SH-SY5Y (cell line): ENCODE measurements around the gene RBM27.

Source experiments
- GATA2 ChIP-seq: IDR thresholded peaks from 2 replicates; pipeline ENCODE4 v1.6.1; 2011; ENCODE audit warnings: mild to moderate bottlenecking, low read depth, low read length
- GATA3 ChIP-seq: IDR thresholded peaks from 2 replicates; pipeline ENCODE4 v1.6.1; 2011; ENCODE audit warnings: low read depth, mild to moderate bottlenecking, low read length, moderate library complexity

The RBM27 gene, protein sequence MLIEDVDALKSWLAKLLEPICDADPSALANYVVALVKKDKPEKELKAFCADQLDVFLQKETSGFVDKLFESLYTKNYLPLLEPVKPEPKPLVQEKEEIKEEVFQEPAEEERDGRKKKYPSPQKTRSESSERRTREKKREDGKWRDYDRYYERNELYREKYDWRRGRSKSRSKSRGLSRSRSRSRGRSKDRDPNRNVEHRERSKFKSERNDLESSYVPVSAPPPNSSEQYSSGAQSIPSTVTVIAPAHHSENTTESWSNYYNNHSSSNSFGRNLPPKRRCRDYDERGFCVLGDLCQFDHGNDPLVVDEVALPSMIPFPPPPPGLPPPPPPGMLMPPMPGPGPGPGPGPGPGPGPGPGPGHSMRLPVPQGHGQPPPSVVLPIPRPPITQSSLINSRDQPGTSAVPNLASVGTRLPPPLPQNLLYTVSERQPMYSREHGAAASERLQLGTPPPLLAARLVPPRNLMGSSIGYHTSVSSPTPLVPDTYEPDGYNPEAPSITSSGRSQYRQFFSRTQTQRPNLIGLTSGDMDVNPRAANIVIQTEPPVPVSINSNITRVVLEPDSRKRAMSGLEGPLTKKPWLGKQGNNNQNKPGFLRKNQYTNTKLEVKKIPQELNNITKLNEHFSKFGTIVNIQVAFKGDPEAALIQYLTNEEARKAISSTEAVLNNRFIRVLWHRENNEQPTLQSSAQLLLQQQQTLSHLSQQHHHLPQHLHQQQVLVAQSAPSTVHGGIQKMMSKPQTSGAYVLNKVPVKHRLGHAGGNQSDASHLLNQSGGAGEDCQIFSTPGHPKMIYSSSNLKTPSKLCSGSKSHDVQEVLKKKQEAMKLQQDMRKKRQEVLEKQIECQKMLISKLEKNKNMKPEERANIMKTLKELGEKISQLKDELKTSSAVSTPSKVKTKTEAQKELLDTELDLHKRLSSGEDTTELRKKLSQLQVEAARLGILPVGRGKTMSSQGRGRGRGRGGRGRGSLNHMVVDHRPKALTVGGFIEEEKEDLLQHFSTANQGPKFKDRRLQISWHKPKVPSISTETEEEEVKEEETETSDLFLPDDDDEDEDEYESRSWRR

DNA sequence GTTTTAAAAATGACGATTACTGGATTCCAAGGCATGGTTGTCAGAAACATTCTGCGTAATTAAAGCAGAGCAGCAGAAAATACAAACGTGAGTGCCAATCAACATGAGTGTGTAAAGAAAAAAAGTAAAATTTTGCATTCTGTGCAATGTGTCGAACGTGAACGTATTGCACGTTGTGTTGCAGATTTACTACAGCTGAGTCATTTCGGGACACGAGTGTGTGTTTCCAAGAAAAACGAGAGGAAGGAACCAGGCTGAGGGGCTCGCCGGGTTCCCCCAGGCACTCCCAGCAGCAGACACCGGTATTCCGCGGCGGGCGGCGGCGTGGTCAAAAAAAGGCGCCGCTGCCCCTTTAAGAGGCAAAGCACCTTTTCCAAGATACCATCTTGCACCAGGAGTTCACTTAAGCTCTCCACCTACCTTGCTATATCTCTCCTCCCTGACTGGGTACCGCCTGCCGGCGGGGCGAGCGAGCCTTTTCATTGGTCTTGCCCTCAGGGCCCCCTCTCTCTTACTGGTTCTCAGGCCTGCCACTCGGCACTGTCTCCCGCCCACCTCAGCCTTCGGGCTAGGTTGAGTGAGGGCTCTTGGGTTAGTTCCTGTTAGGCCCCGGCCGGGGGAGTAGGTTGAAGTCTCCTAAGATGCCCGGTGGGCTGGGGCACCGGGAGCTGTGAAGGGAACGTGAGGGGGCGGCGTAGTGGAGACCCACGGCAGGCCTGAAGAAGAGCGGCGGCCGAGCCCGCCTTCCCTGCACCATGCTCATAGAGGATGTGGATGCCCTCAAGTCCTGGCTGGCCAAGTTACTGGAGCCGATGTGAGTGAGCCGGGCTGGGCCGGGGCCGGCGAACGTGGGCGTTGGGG is at the start of gene RBM27:
RBM27 (plus strand) TSS at position 595 of the 861 bp plus-strand sequence; CDS start at position 756, 161 bp downstream.
- TF ChIP-seq GATA2 (peak; percentile 99), GATA3 (peak; percentile 87)

DNA sequence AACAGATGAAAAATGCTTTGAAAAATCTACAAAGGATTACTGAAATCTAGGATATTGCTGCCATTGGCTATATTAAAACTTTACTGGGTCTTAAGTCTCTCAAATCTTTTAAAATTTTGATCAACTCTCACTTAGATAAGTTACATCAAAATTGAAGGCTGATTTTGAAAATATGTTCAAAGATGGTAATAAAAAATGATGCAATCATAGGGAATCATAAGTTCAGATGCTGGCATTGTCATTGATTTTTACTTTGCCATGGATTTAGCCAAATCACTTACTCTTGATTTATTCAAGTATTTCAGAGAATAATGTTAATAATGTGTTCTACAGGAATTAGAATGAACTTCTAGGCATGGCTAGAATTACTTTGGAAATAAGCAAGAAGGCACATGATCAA is 45.1 kb upstream of the RBM27 start:
- TF ChIP-seq GATA3 (no peak), GATA2 (no peak)

DNA sequence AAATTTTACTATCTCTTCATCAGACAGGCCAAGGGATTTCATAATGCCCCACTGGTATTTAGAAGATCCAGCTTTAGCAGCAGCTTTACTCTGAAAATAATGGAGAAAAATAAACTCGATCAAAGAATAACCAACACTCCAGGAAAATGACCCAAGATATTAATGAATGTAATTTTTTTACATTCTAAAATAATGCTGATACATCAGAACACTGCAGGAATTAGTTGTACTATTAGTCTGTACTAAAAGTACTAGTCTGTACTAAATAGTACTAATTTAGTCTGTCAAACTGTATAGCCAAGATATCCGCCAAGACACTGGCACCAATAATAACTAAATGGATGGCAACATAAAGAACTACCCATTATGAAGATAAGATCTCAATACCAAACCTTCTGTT is 39.0 kb upstream of the RBM27 start:
- TF ChIP-seq GATA2 (no peak), GATA3 (no peak)

DNA sequence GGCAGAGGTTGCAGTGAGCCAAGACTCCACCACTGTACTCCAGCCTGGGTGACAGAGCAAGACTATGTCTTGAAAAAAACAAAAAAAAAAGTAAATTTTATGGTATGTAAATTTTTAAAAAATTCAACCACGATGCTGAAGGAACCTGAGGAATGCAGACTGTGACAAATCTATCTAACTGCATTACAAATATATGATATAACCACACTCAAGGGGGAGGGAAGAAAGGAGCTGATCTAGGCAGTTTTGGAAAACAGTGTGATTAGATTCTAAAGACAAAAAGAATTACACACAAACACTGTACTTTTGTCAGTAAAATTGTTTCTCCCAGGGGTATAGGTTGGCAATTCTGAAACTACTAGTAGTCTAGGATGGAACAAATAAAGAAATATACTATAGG is 37.9 kb upstream of the RBM27 start:
- TF ChIP-seq GATA2 (no peak), GATA3 (no peak)

DNA sequence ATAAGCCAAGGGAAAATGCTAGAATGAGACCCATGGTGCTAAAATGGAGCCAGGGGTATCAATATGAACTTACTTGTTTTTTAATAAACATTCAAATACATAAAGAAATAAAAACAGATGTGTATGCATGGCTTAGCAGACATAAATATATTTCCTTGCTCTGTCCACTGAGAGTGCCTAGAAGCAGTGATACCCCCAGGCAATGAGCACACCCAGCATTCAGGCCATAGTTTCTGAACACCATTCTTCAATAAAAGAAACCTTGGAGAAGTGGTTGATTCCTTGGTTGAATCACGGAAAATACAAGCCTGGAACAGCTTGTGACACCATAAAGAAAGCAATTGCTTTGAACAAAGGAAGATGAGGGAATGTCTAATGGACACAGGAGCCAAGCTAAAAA is 37.5 kb upstream of the RBM27 start:
- TF ChIP-seq GATA3 (no peak), GATA2 (no peak)

DNA sequence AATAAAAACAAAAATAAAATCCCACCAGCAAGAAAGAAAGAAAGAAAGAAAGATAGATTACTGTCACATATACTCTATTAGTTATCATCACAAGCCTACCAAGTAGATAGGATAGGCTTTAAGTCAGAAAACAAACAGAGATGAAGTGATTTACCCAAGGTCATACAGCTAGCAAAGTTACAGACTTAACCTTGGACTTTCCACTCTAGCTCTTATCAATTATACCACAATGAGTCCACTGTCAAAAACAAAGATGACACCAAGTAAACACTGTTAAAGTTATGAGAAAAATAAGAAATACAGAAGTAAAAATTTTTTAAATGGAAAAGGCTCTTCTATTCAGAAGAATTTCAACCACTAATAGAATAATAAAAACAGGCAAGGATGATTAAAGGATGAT is 34.3 kb upstream of the RBM27 start:
- no peak for TF ChIP-seq GATA3
- TF ChIP-seq GATA2, result no peak

DNA sequence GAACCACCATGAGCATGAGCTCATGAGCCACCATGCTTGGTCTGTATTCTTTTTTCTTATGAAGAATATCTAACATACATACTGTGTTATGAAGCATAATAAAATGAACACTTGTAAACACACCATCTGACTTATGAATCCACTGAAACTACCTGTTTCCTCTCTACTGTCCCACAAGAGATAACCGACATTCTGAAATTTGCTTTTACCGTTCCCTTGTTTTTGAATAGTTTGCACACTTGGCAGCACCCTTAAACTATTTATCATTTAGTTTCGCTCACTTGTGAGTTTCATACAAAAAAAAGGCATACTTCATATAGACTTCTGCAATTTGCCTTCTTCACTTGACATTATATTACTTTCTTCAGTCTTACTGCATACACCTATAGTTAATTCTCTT is 29.8 kb upstream of the RBM27 start:
- TF ChIP-seq GATA2 (no peak), GATA3 (no peak)

DNA sequence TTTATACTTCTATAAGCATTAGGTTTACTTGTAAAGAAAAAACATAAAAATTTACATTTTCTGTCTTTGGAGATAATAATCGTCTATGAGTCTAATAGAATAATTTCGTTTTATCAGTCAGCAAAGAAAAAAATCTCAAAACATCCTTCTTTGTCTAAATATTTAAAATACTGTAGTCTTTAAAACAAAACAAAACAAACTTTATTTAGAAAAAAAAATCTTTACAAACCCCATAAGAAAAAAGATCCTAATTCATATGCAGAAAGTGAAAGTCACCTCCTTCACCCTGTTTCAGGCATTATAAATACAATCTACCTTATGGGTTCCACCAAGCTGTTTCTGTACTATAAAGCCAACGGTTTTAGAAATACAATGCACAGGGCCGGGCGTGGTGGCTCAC is 26.6 kb upstream of the RBM27 start:
- TF ChIP-seq GATA2 (no peak), GATA3 (no peak)

DNA sequence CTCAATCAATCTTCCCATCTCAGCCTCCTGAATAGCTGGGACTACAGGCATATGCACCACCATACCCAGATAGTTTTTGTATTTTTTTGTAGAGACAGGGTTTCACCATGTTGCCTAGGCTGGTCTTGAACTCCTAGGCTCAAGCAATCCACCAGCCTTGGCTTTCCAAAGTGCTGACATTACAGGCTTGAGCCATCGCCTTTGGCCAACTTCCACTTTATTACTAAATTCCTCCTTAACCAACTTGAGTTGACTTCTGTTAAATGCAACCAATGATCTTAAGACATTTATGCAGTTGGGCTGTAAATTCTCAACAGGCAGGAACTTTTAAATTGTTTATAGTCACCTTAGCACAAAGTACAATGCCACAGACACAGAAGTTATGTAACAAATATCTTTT is 23.7 kb upstream of the RBM27 start:
- TF ChIP-seq GATA3, result no peak
- TF ChIP-seq GATA2, result no peak

DNA sequence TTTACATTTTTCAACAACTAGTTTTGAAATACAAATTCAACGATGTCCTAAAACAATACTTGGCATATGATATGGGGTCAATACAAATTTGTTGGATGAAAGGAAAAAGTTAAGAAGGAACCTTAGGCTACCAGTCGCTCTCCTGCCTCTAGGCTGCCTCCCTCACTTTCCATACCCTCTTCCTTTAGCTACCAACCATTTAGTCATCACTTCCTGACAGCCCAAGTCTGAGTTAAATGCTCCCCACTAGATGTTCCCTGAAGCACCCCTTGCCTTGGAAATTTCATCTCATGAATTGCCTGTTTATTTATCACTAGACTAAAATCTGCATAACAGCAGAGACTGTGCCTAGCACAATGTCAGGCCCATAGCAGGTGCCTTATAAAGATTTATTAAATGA is 18.2 kb upstream of the RBM27 start:
- no peak for TF ChIP-seq GATA3
- TF ChIP-seq GATA2, result no peak

DNA sequence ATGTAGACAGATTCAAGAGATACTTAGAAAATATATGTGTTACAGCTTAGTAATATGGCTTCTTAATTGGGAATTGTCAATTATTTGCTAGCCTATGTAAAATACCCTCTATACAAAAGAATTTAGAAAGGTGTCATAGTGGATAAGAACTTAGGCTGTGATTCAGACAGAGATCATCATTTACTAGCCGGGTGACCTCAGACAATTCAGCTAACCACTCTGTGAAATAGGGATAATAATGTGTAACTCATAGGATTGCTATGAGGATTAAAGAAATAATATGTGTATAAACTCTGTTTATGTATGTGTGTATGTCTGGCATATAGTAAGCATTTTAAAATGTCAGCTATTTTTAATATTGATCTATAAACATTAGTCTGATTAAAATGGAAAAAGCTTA is 15.0 kb upstream of the RBM27 start:
- TF ChIP-seq GATA2 (no peak), GATA3 (no peak)

DNA sequence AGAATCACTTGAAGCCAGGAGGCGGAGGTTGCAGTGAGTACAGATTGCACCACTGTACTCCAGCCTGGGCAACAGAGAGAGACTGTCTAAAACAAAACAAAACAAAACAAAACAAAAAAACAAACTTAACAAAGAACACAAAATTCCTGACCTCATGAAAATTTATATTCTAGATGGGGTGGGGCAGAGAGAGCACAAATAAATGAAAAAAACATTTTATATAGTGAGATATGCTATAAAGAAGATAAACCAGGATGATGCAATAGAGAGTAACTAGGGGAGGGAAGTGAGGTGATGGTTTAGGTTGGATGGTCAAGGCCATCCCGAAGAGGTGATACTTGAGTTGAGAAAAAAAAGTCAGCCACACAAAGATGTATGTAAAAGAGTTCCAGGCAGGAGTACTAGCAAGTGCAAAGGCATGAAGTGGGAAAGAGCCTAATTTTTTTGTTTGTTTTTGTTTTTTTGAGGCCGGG is 10.8 kb upstream of the RBM27 start:
- no peak for TF ChIP-seq GATA2
- no peak for TF ChIP-seq GATA3

DNA sequence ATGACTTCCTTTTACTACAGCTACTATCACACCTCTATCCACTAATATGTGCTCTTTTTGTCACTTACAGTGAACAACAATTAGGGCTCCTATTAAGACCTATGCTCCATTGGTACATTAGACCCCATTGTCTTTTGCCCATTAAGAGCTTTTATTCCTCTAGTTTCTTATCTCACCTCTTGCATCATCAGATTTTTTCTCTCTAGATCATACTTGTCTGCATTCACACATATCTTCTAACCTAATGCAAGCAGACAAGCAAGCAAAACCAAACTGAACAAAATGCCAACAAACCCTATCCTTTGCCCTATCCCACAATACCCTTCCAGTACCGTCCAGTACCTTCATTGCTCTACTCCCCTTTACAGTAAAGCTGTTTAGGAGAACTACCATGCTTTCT is 10.1 kb upstream of the RBM27 start:
- TF ChIP-seq GATA2, result no peak
- no peak for TF ChIP-seq GATA3
